Endometrium (tissue), 2 donors: ENCODE measurements around the gene AGAP9.
"Not testable (repeated sequence)": the region's sequence is repeated elsewhere in the genome, so short reads cannot be mapped to it uniquely, and the experiment has no call there.

ENCODE experiments used
- FAIRE-seq: peaks from 2 replicates; lab custom pipeline; 2012; peaks lifted over from hg19 to GRCh38; lab: Jason Lieb, UNC
- donor health status: control.
- donor health status: control.

AGAP9 gene

DNA sequence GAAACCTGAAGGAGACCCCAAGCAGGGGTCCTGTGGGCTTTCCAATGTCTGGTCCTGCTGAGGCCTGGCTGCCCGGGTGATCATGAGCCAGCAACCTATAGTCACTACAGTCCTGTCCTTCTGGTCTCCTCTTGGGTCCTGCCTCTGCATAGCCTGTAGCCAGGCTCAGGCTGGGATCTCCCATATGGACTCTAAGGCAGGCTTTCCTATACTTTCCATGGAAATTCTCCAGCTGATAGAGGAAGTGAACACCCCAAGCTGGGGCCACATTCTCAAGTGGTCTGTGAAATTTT is 66.0 kb downstream of the AGAP9 start:
- no peak for FAIRE-seq

DNA sequence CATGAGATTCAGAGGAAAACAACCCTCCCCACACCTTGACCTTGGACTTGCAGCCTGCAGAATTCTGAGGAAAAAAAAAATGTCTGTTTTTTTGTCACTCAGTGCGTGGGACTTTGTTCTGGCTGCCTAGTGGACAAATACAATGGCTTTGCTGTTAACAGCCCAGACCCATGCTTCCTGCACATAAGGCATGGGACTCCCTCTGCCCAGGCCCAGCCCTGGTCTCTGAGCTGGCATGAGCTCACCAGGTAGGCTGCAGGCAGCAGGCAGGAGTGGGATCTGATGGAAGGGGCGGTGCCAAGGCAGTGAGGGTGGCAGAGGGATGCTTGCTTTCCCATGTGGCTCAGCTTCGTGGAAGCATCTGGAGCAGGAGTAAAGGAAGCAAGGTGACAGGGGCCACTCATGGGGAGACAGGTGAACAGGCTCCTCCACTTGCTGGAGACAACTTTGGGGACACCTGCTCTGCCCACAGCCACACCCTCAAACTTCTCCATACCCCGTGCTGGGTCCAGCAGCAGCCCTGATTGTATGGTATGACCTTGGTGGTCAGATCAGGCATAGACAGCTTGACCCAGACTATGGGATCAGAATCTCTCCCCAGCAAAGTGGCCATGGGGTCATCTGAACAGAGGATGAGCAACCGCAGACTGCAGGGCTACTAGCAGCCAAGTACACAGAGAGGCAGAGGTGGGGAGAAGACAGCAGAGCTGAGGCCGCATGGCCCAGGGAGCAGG is 66.5 kb downstream of the AGAP9 start:
- FAIRE-seq, result no peak

GRCh38 chr10:47456079-47456785 is 67.2 kb downstream of the AGAP9 start:
- FAIRE-seq, result no peak

GRCh38 chr10:47455350-47456078 is 67.9 kb downstream of the AGAP9 start:
- FAIRE-seq, result not testable (repeated sequence)

GRCh38 chr10:47454780-47455058 is 68.7 kb downstream of the AGAP9 start:
- FAIRE-seq, result no peak

DNA sequence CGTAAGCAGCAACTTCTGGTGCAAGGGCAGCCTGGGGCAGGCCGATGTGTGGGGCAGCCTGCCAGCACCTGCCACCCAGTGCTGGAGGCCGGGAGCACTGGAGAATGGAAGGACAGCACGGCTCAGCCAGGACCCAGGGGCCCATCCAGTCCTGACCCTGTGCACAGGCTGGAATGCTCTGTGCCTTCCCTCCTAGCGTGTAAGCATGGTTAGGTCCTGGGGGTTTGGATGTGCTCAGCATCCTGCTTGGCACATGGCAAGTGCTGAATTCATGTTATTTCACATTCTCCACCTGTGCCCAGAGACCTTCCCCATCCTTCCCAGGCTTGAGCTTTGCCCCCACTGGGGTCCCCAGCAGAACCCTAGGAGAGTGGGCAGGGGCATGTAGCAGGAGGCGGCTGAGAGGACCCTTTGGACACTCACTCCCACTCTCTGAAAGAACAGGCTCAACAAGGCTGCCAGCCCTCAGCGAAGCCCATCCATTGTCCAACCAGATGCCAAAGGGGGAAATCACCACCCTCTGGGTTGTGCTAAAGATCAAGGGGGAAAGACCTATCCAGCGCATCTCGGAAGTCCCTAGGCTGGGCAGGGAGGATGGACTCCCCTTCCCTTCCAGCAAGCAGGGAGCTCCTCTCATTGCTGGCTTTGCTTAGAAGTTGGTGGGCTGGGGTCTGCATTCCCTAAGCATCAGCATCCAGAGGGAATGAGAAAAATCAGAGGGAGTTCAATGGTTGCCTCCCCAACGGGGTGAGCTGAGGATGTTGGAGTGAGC is 69.2 kb downstream of the AGAP9 start:
- FAIRE-seq, result no peak

- FAIRE-seq, result no peak
Observed at GRCh38 chr10:47453141-47454007, 70.1 kb downstream of the AGAP9 start.

GRCh38 chr10:47452495-47453140 is 70.8 kb downstream of the AGAP9 start:
- FAIRE-seq, result no peak

DNA sequence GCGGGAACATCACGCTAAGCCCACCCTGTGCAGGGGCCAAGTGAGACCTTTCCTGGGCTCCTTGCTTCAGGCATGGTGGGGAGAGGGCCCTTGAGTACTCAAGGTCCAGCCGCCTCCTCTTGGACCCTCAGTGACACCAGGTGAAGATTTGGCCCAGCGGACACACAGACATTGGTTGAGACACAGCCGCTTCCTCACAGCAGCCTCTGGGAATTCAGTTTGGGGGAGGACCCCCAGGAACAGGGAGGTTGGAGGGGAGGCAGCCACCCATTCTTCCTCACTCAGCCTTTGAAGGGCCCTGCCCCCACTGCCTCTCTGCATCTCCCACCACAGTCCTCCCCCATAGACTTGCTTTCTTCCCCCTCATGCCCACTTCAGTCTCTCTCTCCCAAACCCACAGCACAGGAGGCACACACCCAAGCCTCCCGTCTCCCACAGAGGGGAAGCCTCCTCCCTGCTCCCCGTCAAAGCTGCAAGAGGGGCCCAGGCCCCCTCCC is 71.4 kb downstream of the AGAP9 start:
- FAIRE-seq, result no peak
